Loucy (cell line): ENCODE measurements around the gene STAB2.
"Not testable (repeated sequence)": the region's sequence is repeated elsewhere in the genome, so short reads cannot be mapped to it uniquely, and the experiment has no call there.

ENCODE experiments used
- H2AFZ ChIP-seq: fragments of 200-600 bp; sonication (generic); 2 replicates; pipeline ENCODE4 v1.6.0; 2016; ENCODE audit warnings: antibody characterized with exemption, mild to moderate bottlenecking, low read length, moderate library complexity
- H3F3A ChIP-seq: fragments of 200-600 bp; 2 replicates; pipeline ENCODE4 v1.6.0; 2016; ENCODE audit warnings: antibody characterized with exemption, low read depth, mild to moderate bottlenecking
- H3K27me3 ChIP-seq: fragments of 200-600 bp; sonication (generic); 2 replicates; pipeline ENCODE4 v1.6.1; 2014; ENCODE audit warnings: low read length, mild to moderate bottlenecking; ENCODE audit not compliant: insufficient read depth, poor library complexity, severe bottlenecking
- H3K36me3 ChIP-seq: fragments of 200-600 bp; sonication (generic); 2 replicates; pipeline ENCODE4 v1.6.1; 2016; ENCODE audit warnings: low read length; ENCODE audit not compliant: insufficient read depth
- H3K4me1 ChIP-seq: fragments of 200-600 bp; sonication (generic); 2 replicates; pipeline ENCODE4 v1.5.1; 2014; ENCODE audit warnings: low read length, mild to moderate bottlenecking; ENCODE audit not compliant: insufficient read depth, poor library complexity, severe bottlenecking
- H3K4me2 ChIP-seq: fragments of 200-600 bp; sonication (generic); 2 replicates; pipeline ENCODE4 v1.6.0; 2014; ENCODE audit warnings: antibody characterized with exemption, low read length, low read depth, mild to moderate bottlenecking; ENCODE audit not compliant: poor library complexity, severe bottlenecking
- H3K4me3 ChIP-seq: fragments of 200-600 bp; sonication (generic); 2 replicates; pipeline ENCODE4 v1.5.1; 2014; ENCODE audit warnings: low read length, mild to moderate bottlenecking, mixed read lengths; ENCODE audit not compliant: poor library complexity, severe bottlenecking
- H3K79me2 ChIP-seq: fragments of 200-600 bp; sonication (generic); 2 replicates; pipeline ENCODE4 v1.6.1; 2014; ENCODE audit warnings: low read length; ENCODE audit not compliant: insufficient read depth
- H3K9ac ChIP-seq: fragments of 200-600 bp; sonication (generic); 2 replicates; pipeline ENCODE4 v1.6.0; 2014; ENCODE audit warnings: mild to moderate bottlenecking, low read depth, low read length, moderate library complexity; ENCODE audit not compliant: poor library complexity, severe bottlenecking
- H3K9me2 ChIP-seq: fragments of 200-600 bp; sonication (generic); replicated peaks from 2 replicates; pipeline ENCODE4 v1.6.1; 2016; ENCODE audit warnings: low read depth, low read length, mixed read lengths
- H3K9me3 ChIP-seq: fragments of 200-600 bp; sonication (generic); 2 replicates; pipeline ENCODE4 v1.6.1; 2014; ENCODE audit warnings: mild to moderate bottlenecking, antibody characterized with exemption, low read length, low read depth; ENCODE audit not compliant: insufficient read depth
- H4K20me1 ChIP-seq: fragments of 200-600 bp; sonication (generic); 2 replicates; pipeline ENCODE4 v1.6.0; 2014; ENCODE audit warnings: antibody characterized with exemption, low read length, mild to moderate bottlenecking; ENCODE audit not compliant: insufficient read depth, poor library complexity, severe bottlenecking
- CTCF ChIP-seq: fragments of 200-600 bp; sonication (generic); conservative IDR thresholded peaks from 2 replicates; pipeline ENCODE4 v1.5.1; 2014; ENCODE audit warnings: mild to moderate bottlenecking, antibody characterized with exemption, low read length
- EZH2phosphoT487 ChIP-seq: fragments of 200-600 bp; IDR thresholded peaks from 2 replicates; pipeline ENCODE4 v1.6.1; 2018; ENCODE audit warnings: antibody characterized with exemption, mild to moderate bottlenecking, moderate library complexity, borderline replicate concordance

STAB2 gene

DNA sequence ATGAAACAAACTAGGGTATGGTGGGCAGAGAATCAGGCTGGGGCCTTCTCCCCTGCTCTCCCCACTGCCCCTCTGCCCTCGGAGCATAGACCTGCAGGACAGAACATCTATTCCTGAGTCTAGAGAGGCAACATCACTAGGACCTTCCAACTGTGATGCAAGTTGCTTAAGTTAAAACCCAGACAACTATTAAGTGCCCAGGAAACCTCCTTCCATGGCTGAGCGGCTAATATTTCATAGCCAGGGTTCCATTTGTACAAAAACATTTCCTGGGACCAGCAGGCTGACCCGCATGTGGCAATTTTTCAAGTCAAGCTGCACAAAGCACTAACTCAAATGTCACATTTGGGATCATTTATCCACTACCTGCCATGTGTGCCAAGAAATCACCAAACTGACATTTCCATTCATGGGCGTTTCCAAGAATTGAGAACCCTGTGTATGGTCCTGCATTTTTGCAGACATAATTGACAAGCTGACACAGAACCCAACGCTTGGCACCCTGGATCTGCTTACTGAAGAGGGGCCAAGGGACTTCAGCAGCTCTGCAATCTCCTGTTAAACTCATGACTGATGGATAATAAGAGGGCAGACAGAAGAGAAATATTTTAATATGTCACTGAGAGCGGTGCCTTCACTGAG lies 221.3 kb downstream of the STAB2 start:
- Histone ChIP-seq H3K9ac (no peak overlapping the region), H3F3A (no peaks in the 10 kb centered on the region), H3K9me2 (no peaks in the 10 kb centered on the region), H3K27me3 (no peaks in the 10 kb centered on the region), H3K36me3 (peaks cover 6% of the 10 kb centered on the region; the same call in 1 of the 2 replicates), H3K4me3 (no peak overlapping the region), H3K9me3 (no peaks in the 10 kb centered on the region), H3K4me2 (no peak overlapping the region), H3K79me2 (no peaks in the 10 kb centered on the region), H2AFZ (no peak overlapping the region), H4K20me1 (no peaks in the 10 kb centered on the region), H3K4me1 (no peaks in the 10 kb centered on the region)
- no peak for TF ChIP-seq EZH2phosphoT487
- no peak for TF ChIP-seq CTCF

- Histone ChIP-seq H3K79me2 (no peaks in the 10 kb centered on the region), H4K20me1 (no peaks in the 10 kb centered on the region), H3K4me3 (no peak overlapping the region), H3K4me1 (no peaks in the 10 kb centered on the region), H3K9me2 (no peaks in the 10 kb centered on the region), H3F3A (no peaks in the 10 kb centered on the region), H3K9ac (no peak overlapping the region), H3K4me2 (no peak overlapping the region), H3K36me3 (peaks cover 6% of the 10 kb centered on the region; the same call in 1 of the 2 replicates), H2AFZ (no peak overlapping the region), H3K27me3 (no peaks in the 10 kb centered on the region), H3K9me3 (no peaks in the 10 kb centered on the region)
- TF ChIP-seq EZH2phosphoT487 (no peak), CTCF (no peak)
Observed at GRCh38 chr12:103809154-103809553, 222.1 kb downstream of the STAB2 start.

GRCh38 chr12:103809639-103810038 lies 222.6 kb downstream of the STAB2 start:
- not testable (repeated sequence) for H3K9me3 ChIP-seq, H2AFZ ChIP-seq, H3K79me2 ChIP-seq, H3K4me2 ChIP-seq, H3K27me3 ChIP-seq, H3K9ac ChIP-seq, H3K9me2 ChIP-seq, H3K4me3 ChIP-seq, H3F3A ChIP-seq, H3K4me1 ChIP-seq, H4K20me1 ChIP-seq, H3K36me3 ChIP-seq

DNA sequence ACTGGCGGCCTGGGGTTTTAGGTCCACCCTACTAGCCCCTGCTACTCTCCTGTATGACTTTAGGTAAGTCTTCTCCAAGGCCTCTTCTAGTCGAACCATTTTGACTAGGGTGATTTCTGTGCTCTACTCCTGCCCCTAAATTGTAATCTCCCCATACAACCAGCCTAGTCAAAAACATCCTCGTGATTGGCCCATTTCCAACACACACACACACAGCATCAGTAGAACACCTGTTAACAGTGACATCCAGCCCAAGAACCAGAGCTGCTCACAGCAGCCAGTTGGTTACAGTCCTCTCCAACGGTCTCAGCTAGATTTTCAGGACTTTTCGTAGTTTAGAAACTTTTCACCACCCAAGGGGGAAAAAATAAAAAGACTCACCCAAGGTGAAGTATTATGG lies 223.0 kb downstream of the STAB2 start:
- Histone ChIP-seq H3K4me2 (no peak overlapping the region), H3F3A (no peaks in the 10 kb centered on the region), H3K9me2 (no peaks in the 10 kb centered on the region), H3K9me3 (no peaks in the 10 kb centered on the region), H3K79me2 (no peaks in the 10 kb centered on the region), H3K36me3 (peaks cover 6% of the 10 kb centered on the region; the same call in 1 of the 2 replicates), H3K4me3 (no peak overlapping the region), H2AFZ (no peak overlapping the region), H3K4me1 (no peaks in the 10 kb centered on the region), H4K20me1 (no peaks in the 10 kb centered on the region), H3K9ac (no peak overlapping the region), H3K27me3 (no peaks in the 10 kb centered on the region)
- TF ChIP-seq EZH2phosphoT487 (no peak), CTCF (no peak)
